ENCODE results near the gene MSANTD7. TPM values are rescaled to one million over a fixed set of nuclear protein-coding genes. Genes with fewer than 3 reads are reported as not detected.

Gene MSANTD7
- total RNA-seq, 4 donors from 2014 or later = 11.5 to 19.8 (median 14.0) TPM

DNA sequence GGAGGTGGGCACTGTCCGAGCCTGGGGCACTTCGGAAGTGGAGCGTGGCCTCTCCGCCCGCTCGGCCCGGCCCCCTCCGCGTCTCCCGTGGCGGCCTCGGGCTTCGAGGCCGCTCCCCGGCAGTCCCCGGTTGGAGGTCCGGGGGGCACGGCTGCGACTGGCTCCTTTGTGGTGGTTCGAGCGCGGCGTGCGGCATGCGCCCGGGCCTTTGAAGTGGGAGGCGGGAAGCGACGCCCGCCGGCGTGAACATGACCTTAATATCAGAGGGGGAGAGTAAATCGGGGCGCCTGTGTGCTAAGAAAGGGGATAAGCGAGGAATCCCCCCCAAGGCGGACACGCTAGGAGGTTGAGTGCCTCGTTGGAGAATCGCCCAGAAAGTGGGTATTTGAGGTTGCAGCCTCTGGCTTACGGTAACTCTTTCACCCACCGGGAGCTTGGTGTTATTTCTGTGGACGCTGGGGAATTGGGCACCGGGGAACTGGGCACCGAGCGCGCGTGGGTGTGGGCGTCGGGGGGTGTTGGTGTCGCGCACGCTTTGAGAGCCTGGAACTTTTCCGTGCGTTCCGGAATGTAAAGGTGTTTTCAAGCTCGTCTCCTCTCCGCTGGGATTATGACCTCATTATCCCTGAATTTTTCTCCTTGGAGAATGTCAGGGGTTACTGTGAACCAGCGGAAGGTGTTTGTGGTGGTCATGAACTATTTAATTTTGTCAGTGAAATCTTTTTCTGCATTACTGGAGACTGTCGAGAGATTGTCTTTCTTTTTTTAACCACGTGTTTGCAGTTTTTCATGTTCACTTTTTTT, 41.2 kb downstream of the MSANTD7 start:
- in situ Hi-C loops (cut with MboI; ENCODE audit: low pct_ligation_motif_present in 1 of 4, low pct_unique_long_range_greater_than_20kb in 1 of 4, low sequenced_read_pairs in 3 of 4) (no loop called here), intact Hi-C loops (cut with DNase I; ENCODE audit: low total_unique reads) (no loop called here)
- Histone ChIP-seq H3K36me3 (no peaks in the 10 kb centered on the region), H3K27ac (peak overlapping the region; percentile 92 to 100 (median 98)), H3K4me3 (peak overlapping the region; percentile 70 to 98 (median 83)), H3K4me1 (peaks cover 6 to 20% (median 10%) of the 10 kb centered on the region in 4 donors), H3K9me3 (no peaks in the 10 kb centered on the region), H3K27me3 (no peaks in the 10 kb centered on the region)
- 0 to 1% methylated on average over 5 to 45 of the region's 60 CpGs for WGBS, 2 donors (ENCODE audit: low coverage in 1 of 2)
- TF ChIP-seq POLR2A (IDR thresholded peaks at IDR 0.05) (no peak), CTCF (IDR thresholded peaks at IDR 0.05) (peak in 1 of 5 experiments; percentile 11)
- DNase-seq = peak; percentile 31

GRCh38 chr10:14879928-14880193, 41.8 kb downstream of the MSANTD7 start:
- intact Hi-C loops (cut with DNase I; ENCODE audit: low total_unique reads) = no loop called here
- WGBS, 2 donors (ENCODE audit: low coverage in 1 of 2) = 0 to 1% methylated on average over 5 of the region's 5 CpGs
- no peak for DNase-seq

DNA sequence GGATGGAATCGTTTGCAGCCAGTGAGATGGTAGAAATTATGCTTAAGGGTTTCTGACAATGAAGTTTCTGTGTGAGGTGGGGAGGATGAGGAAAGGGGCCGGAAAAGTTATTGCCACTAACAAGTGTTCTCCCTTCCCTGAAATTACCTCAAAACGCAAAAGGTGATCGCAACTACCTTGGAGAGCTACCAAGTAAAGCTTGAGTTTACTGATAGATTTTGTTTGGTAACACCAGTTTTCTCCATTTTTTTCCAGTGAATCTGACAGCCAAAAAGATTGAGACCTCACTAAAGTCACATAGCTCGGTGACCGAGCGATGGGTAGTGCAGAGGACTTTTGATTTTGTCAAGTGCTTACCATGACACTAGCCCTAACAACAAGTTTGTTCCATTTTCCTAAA, 42.1 kb downstream of the MSANTD7 start:
- H3K27ac ChIP-seq = no peak overlapping the region

More at GRCh38 chr10:14879928-14880193, 41.8 kb downstream of the MSANTD7 start:
- in situ Hi-C loops (cut with MboI; ENCODE audit: low pct_ligation_motif_present in 1 of 4, low pct_unique_long_range_greater_than_20kb in 1 of 4, low sequenced_read_pairs in 3 of 4) = no loop called here
- Histone ChIP-seq H3K27me3 (no peaks in the 10 kb centered on the region), H3K4me3 (peak overlapping the region in 3 of 4 donors; percentile 70 to 98 (median 73)), H3K9me3 (no peaks in the 10 kb centered on the region), H3K36me3 (no peaks in the 10 kb centered on the region), H3K4me1 (peaks cover 6 to 20% (median 10%) of the 10 kb centered on the region in 4 donors), H3K27ac (no peak overlapping the region)
- TF ChIP-seq POLR2AphosphoS5 (IDR thresholded peaks at IDR 0.05) = no peak

GRCh38 chr10:14884082-14884481, 46.0 kb downstream of the MSANTD7 start:
- in situ Hi-C loops (cut with MboI; ENCODE audit: low pct_ligation_motif_present in 1 of 4, low pct_unique_long_range_greater_than_20kb in 1 of 4, low sequenced_read_pairs in 3 of 4) = no loop called here

More for the DNA sequence above, 42.1 kb downstream of the MSANTD7 start:
- Histone ChIP-seq H3K9me3 (no peaks in the 10 kb centered on the region), H3K27me3 (no peaks in the 10 kb centered on the region), H3K4me3 (peak overlapping the region in 1 of 4 donors; percentile 98), H3K36me3 (no peaks in the 10 kb centered on the region), H3K4me1 (peaks cover 6 to 20% (median 10%) of the 10 kb centered on the region in 4 donors)
- no peak for DNase-seq
- TF ChIP-seq POLR2AphosphoS5 (IDR thresholded peaks at IDR 0.05) = no peak
- in situ Hi-C loops (cut with MboI; ENCODE audit: low pct_ligation_motif_present in 1 of 4, low pct_unique_long_range_greater_than_20kb in 1 of 4, low sequenced_read_pairs in 3 of 4) (no loop called here), intact Hi-C loops (cut with DNase I; ENCODE audit: low total_unique reads) (no loop called here)
- WGBS, 2 donors (ENCODE audit: low coverage in 1 of 2) = 64 to 66% methylated on average over 4 to 7 of the region's 7 CpGs

More at GRCh38 chr10:14884082-14884481, 46.0 kb downstream of the MSANTD7 start:
- Histone ChIP-seq H3K4me1 (peaks cover 4 to 9% (median 6%) of the 10 kb centered on the region in 4 donors), H3K27ac (no peak overlapping the region), H3K27me3 (no peaks in the 10 kb centered on the region), H3K4me3 (no peak overlapping the region), H3K36me3 (no peaks in the 10 kb centered on the region), H3K9me3 (no peaks in the 10 kb centered on the region)
- 91 to 93% methylated on average over 3 of the region's 3 CpGs for WGBS, 2 donors (ENCODE audit: low coverage in 1 of 2)
- intact Hi-C loops (cut with DNase I; ENCODE audit: low total_unique reads) = no loop called here
- DNase-seq = no peak
- TF ChIP-seq POLR2A (IDR thresholded peaks at IDR 0.05) = no peak
- TF ChIP-seq POLR2AphosphoS5 (IDR thresholded peaks at IDR 0.05) = no peak
- no peak for TF ChIP-seq CTCF (IDR thresholded peaks at IDR 0.05)
- no peak for TF ChIP-seq EP300 (IDR thresholded peaks at IDR 0.05; ENCODE audit: low read depth)

Other genes with a start within 250 kb of the MSANTD7 start
- 10 to 100 TPM; 23.9 to 71.0 (median 52.8) TPM for gene FAM107B, start 63.4 kb upstream of the MSANTD7 start, total RNA-seq
- gene CDNF, start 269 bp upstream of the MSANTD7 start, total RNA-seq = 1 to 10 TPM in 2 of 4 donors, not detected in 2; 2.2 to 2.5 TPM
- 10 to 100 TPM in 2 of 4 donors, 1 to 10 TPM in 2; 6.7 to 15.4 (median 8.7) TPM for gene HSPA14, start within 50 bp of the MSANTD7 start, total RNA-seq
- gene SUV39H2, start 40.6 kb downstream of the MSANTD7 start, total RNA-seq = 1 to 10 TPM in 3 of 4 donors, under 1 TPM in 1; 0.60 to 4.6 (median 3.0) TPM
- 10 to 100 TPM in 3 of 4 donors, 1 to 10 TPM in 1; 10.0 to 61.3 (median 13.8) TPM for gene DCLRE1C, start 115.8 kb downstream of the MSANTD7 start, total RNA-seq
- not detected for gene MEIG1, start 121.1 kb downstream of the MSANTD7 start, total RNA-seq
- gene OLAH, start 205.6 kb downstream of the MSANTD7 start, total RNA-seq = not detected